HG03060 (cell line): ENCODE results near the gene SLC1A7.
"Not testable (repeated sequence)": the region's sequence is repeated elsewhere in the genome, so short reads cannot be mapped to it uniquely, and the experiment has no call there.

ENCODE experiments used
- ATAC-seq: cut with Tn5 transposase; IDR thresholded peaks from one replicate; pipeline ENCODE4 v1.9.1; 2021; ENCODE audit warnings: low read depth, moderate number of reproducible peaks; ENCODE audit not compliant: unreplicated experiment

Gene SLC1A7

DNA sequence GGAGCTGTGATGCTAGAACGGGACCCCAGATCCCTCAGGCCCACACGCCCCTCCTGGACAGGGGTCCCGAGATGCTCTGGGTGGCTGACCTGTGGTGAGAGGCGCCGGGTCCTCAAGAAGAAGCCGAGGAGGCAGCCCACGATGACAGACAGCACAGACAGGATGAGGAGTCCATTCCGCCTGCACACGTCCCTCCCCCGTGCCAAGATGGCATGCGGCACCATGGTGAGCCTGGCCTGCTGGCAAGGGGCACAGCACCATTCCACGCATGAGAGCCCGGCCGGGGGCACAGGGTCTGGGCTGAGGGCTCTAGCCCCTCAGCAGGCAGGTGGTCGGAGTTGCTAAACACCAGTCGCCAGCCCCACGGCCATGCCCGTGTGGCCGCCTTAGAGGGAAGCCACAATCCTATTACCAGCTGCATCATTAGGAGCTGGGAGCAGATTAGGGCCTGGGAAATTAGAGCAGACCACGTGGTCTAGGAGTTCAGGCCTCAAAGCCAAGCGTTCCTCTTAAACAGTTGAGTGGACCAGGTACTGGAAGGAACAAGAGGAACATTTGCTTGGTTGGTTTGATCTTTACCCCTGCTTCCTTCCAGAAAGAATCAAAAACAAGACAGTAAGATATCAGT lies at the start of gene SLC1A7:
SLC1A7 (minus strand) TSS at position 413 of the 628 bp plus-strand sequence; CDS start at position 224, 189 bp downstream.
- ATAC-seq, result no peak

DNA sequence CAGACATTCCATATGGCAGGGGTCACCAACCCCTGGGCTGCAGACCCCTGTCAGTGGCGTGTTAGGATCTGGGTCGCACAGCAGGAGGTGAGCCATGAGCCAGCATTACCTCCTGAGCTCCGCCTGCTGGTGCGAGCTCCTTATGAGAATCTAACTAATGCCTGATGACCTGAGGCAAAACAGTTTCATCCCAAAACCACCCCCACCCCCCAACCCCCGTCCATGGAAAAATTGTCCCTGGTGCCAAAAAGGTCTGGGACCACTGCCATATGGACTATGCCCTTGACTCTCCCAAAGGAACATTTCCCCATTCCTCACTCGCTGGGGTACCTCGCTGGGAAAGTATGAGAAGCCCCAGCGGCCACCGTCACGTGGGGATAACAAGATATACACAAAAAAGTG lies 47.8 kb upstream of the SLC1A7 start:
- no peak for ATAC-seq

DNA sequence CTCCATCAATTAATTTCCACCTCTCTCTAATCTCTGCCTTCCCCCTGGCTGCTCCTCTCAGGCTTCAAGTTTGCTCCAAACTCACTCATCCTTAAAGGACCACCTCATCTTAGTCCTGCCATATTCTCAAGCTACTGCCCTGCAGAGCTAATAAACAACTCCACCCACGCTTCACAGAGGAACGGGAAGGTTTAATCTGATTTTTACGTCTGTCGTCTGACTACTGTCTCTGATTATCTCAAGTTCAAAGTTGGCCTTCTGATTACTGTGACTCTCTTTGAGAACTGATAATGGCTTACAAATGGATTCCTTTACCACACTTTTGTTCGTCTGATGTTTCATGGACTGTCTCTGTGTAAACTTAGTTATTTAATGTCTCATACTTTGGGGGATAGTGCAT lies 46.6 kb upstream of the SLC1A7 start:
- ATAC-seq, result no peak

DNA sequence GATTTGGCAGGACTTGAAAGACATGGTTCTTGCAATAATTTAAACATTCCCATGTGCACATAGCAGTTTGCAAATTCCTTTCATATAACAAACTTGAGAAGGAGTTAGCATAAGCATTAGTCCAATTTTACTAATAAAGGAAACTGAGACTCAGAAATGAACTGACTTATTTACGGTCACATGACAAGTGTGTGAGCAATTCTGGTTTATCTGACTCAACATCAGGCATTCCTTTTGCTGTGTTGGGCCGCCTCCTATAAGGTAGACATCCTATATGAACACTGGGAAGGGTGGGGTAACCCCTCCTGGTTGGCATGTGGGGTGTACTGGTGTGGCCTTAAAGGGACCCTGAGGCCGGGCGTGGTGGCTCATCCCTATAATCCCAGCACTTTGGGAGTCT lies 45.7 kb upstream of the SLC1A7 start:
- no peak for ATAC-seq

DNA sequence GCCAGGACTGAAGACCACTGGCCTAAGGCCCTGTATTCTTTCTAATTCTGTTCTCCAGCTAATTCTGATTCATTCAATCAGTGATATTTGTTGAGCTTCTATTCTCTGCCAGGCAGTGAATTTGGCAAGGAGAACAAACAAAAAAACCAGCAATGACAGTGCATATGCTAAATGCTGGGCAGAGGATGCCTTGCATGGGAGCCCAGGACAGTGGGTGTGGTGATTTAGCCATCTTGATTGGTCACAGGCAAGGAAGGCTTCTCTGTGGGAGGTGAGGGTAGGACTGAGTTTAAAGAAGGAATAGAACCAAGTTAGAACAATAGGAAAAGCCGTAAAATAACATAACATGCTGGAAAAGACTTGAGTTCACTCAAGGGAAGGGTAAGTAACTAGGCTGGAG lies 45.0 kb upstream of the SLC1A7 start:
- no peak for ATAC-seq

DNA sequence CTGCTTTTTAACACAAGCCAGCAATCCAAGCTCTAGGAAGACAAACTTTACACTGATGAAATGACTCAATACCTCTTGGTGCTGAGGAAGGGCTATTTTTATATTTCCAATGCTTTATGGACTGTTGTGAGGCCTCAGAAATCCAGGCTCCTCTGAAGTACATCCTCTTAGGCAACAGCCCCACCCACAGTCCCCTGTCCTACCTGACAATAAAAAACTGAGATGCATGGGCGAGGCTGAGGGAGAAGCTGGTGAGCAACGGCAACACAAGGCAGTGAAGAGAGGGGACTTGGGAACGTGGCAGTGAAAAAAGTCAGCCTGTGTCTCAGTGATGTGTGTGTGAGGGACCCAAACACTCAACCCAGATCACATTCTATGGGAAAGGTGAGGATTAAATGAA lies 44.1 kb upstream of the SLC1A7 start:
- ATAC-seq, result no peak

DNA sequence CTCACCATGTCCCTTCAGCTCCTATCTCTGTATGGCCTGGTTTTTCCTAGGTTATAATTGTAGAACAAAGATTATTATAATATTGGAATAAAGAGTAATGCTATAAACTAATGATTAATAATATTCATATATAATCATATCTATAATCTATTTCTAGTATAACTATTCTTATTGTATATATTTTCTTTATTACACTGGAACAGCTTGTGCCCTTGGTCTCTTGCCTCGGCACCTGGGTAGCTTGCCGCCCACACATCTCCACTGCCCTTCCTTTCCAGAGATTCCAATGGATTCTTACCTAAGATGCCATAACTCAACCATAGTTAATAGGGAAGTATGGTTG lies 43.5 kb upstream of the SLC1A7 start:
- not testable (repeated sequence) for ATAC-seq

DNA sequence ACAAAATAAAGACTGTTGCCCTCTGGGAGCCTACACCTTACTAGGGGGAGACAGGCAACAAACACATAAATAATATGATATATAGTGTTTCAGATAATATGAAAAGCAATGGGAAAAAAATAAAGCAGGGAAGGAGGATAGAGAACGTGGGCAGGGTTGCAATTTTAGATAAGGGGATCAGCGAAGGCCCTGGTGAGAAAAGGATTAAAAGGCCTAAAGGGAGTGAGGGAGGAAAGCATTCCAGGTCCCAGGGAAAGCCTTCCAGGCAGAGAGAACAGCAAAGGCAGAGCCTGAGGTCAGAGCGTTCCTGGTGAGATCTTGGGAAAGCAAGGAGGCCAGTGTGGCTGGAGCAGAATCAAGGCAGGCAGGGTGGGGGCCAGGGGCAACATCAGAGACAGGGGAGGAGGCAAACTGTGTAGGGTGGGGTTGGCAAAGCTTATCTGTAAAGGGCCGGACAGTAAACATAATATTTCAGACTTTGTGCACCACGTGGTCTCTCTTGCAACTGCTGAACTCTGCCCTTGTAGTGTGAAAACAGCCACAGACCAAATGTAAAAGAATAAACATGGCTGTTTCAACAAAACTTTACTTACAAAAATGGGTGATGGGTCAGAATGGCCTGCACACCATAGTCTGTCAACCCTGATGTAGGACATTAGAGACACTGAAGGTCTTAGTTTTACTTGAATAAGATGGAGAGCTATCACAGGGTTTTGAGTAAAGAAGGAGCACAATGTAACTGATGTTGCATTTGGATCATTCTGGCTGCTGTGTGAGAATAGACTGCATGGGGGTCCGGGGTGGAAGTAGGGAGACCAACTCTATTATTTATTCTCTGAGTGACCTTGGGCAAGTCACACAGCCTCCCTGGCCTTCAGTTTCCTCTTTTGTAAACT lies 40.9 kb upstream of the SLC1A7 start:
- no peak for ATAC-seq

DNA sequence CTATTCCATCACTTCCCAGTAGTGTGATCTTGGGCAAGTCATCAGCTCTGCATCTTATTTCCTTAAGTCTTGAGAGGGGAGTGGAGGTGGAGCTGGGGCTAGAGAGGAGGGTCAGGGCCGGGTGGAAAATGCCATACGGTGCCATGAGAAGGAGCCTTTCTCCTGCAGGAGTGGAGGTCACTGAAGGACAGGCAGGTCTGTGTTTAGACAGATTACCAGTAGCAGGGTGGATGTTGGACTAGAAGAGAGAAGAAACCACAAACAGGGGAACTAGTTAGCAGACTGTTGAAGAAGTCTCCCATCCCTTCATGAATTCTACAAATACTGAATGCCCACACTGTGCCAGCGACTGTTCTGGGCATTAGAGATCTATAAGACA lies 40.3 kb upstream of the SLC1A7 start:
- no peak for ATAC-seq

DNA sequence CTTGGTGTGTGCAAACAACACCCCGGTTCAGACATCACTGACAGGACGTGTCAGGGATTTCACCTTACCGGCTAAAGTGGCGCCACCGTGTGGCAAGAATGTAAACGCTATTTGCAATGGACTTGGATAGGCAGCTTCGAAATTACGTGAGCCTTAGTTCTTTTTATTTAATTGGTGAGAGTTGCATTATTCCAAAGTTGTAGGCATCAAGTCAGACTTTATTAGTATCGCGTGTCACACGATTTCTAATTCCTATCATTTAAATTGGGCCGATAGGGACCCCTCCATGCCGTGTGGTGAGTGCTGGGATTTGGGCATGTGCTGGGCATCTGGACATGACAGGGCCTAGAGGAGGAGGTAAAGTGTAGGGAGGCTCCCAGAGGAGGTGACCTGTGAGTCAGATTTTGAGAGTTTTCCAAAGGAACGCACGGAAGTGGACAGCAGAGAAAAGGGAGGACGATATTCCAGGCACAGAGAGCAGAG lies 39.7 kb upstream of the SLC1A7 start:
- no peak for ATAC-seq

DNA sequence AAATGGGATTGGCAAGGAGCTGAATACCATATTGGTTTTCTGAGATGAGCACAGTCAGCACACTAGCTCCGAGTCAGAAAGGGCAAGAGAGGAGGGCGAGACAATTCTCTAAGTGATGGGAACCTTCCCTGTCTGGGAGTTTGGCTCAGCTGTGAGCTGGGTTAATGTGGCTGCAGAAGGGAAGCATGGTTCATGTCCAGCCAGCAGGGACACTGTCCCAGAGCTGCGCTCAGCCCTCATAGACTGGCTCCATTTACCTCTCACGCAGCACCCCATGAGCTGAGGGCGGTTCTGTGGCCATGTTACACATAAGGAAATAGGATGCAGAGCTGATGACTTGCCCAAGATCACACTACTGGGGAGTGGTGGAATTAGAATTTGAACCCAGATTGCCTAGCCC lies 38.5 kb upstream of the SLC1A7 start:
- ATAC-seq, result no peak

DNA sequence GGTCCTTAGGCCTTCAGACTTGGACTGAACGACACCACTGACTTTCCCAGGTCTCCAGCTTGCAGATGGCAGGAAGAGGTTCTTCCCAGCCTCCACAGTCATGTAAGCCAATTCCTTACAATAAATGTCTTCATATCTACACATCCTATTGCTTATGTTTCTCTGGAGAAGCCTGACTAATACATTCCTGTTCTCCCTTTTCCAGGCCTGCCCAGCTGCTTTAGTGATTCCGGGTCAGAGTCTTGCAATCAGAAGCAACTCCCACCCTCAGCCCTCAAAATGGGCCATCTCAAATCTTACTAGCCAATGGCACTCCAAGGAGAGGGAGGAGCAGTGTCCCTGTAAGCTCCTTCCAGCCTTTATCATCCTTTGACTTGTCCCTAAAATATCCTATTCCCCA lies 37.8 kb upstream of the SLC1A7 start:
- ATAC-seq, result no peak

DNA sequence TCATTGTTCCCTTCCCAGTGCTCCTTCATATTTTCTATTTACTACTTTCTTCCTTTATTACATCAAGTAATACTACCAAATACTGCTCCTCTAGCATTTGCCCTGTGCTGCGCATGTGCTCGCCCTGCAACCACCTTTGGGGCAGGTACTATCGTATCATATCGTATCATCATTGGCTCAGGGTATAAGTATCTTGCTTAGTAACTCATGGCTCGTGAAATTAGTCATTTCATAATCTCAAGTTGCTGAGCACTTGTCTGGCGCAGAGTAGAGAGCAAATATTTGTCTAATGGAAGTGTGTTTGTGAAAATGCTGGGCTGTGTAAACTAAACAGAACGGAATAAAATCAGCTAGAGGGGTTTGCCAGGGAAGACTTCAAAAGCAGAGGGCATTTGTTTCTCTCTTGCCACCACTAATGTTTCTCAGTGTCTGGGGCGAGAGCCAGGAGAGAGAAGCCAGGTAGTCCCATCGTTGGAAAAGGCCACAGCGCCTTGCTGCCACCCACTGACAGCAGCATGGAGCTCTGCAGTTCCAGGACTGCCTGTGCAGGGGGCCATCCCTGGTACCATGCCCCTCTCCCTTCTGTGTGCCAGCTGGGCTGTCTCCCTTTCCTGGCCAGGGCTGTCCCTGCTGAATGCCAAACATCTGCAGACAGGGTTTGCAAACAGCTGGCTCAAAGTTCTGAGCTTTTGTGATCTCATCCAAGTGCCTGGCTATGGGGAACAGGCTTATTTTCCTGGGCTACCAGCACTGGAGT lies 34.2 kb upstream of the SLC1A7 start:
- no peak for ATAC-seq

DNA sequence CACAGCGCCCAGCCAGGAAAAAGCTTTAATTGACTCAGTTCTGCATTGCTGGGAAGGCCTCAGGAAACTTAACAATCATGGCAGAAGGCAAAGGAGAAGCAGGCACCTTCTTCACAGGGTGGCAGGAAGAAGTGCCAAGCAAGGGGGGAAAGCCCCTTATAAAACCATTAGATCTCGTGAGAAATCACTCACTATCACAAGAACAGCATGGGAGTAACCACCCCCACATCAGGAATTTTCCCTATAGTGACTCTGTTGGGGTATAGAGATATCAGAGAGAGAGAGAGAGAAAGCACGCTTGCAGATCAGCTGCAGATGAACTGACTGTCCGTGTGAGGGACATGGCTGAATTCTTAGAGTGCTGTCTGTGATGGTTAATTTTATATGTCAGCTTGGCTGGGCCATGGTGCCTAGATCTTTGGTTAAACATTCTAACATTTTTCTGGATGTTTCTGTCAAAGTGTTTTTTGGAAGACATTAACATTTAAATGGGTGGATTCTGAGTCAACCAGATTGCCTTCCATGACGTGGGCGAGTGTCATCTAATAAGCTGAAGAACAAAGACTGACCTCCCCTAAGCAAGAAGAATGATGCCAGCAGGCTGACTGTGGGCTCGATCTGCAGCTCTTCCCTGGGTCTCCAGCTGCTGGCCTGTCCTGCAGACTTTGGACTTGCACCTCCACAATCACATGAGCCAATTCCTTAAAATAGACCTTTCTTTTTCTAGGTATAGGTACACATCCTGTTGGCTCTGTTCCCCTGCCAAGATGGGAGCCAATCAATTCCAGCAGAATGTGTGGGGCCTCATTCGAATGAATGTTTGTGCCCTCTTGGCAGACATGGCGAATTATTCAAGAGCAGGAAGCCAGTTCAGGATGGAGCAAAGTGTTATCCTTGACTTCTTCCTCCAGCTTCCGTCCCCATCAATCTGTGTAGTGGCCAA lies 32.8 kb upstream of the SLC1A7 start:
- ATAC-seq, result no peak

DNA sequence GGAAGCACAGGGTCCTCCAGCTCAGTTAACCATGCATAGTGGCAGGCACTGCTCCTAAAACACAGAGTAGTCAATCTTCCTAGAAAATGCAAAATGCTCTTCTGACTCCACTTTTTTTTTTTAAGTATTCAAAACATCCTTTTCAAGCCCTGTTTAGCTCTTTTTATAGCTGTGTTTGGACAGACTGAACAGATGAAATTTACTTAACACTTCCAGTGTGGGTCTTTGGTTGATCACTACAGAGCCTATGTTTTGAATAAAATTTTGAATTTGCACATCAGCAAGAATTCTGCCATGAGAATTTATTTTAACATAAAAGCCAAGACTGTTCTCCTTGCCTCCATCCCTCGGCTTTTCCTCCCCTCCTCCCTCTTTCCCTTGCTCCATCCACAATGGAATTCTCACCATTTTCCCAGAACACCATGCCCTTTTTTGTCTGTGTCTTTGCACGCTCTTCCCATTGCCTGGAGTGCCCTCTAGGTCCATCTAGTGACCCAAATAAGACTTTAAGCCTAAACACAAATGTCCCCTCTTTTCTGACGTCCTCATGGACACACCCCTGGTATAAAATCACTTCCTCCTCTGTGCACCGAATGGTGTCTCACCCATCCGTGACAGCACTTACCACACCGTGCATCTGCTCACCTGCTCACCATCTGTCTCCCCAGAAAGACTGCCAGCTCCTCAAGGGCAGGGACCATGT lies 30.1 kb upstream of the SLC1A7 start:
- no peak for ATAC-seq

DNA sequence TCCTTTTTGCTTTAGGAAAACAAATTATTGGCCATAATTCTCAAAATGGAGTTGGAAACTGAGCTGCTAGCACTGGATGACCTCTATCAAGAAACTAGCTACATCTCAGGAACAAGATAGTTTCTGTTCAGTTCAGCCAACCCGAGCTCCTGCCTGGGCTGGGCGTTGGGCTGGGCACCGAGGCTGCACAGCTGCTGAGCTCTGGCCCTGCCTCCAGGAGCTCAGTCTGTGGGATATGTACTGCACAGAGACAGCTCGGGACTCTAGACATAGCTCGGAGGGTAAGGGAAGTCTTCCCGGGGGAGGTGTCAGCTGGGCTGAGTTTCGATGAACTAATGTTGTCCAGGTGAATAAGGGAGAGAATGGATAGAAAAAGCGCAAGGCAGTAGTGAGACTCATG lies 24.5 kb upstream of the SLC1A7 start:
- no peak for ATAC-seq

DNA sequence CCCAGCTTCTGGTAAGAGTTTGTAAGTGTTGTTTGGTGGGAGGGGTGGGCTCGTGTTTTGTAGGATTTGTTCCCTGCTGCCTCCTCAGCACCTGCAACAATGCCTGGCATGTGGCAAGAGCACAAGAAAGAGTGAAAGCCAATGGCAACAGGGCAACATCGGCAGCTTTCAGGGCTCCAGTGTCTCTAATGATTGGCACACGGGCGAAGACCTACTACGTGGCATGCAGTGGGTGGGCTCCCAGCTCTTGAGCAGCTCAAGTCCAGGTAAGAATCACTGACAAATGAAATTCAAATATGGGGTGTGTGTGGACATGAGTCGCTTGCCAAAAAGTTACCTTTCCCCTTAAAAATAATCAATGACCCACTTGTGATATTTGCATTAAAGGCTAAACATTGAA lies 23.9 kb upstream of the SLC1A7 start:
- ATAC-seq, result no peak

DNA sequence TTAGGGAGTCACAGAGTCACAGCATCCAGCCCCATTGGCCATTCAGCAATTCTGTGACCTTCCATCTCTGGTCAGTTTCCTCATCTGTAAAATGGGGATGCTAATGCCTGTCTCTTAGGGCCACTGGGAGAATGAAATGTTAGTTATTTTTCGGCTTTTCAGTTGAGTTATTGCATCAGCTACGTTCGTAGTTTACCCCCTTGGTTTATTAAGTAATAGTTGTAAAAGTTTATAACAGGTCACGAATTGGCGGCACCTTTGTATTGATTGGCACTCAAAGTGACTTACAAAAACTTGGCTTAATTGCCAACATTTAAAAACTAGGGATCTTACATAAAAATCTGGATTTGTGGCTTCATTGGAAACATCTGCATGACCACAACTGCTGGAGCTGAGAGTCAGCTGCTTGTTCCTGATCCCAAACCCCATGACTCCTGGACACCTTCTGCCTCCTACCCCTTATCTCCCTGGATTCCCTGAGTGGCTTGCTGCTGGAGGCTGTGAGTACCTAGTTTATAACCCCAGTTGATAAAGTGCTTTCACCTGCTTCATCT lies 23.0 kb upstream of the SLC1A7 start:
- ATAC-seq, result no peak

DNA sequence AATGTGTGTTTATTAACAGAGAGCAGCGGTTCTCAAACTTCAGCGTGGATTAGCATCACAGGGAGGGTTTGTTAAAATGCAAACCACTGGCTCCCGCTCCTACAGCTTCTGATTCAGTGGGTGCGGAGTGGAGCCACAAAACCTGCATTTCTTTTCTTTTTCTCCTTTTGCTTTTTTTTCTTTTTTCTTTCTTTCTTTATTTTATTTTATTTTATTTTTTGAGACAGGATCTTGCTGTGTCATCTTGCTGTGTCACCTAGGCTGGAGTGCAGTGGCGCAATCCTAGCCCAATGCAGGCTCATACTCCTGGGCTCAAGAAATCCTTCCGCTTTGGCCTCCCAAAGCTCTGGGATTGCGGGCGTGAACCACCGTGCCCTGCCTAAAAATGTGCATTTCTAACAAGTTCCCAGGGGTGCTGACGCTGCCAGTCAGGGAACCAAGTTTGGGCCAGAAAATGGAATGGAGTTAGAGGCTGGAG lies 20.9 kb upstream of the SLC1A7 start:
- ATAC-seq, result no peak
